NCI-H128 (cell line): ENCODE measurements around the gene RARG.

ENCODE experiments used
- DNase-seq: peaks from one replicate; lab custom pipeline; 2025; ENCODE audit not compliant: unreplicated experiment; lab: John Stamatoyannopoulos, UW

RARG gene

GRCh38 chr12:53231921-53232645 lies at the start of gene RARG:
TSS of gene RARG (minus strand) at chr12:53232209. CDS start at chr12:53227545, 4,664 bp downstream.
- DNase-seq, result no peak

GRCh38 chr12:53279888-53280498 lies 48.0 kb upstream of the RARG start:
- no peak for DNase-seq

GRCh38 chr12:53279283-53279869 lies 47.4 kb upstream of the RARG start:
- DNase-seq, result no peak

- DNase-seq, result no peak
These were observed 46.0 kb upstream of the RARG start for GRCh38 chr12:53277981-53278380.

GRCh38 chr12:53276511-53276910 lies 44.5 kb upstream of the RARG start:
- no peak for DNase-seq

- DNase-seq, result no peak
These were observed 42.4 kb upstream of the RARG start for GRCh38 chr12:53274445-53274844.

- no peak for DNase-seq
These were observed 36.9 kb upstream of the RARG start for GRCh38 chr12:53268630-53269562.

GRCh38 chr12:53267999-53268629 lies 36.1 kb upstream of the RARG start, which contains the start of gene ESPL1:
TSS of gene ESPL1 (plus strand) at chr12:53268299. CDS start at chr12:53268767, 468 bp downstream.
- peak; percentile 44 for DNase-seq

- DNase-seq, result no peak
These were observed 35.4 kb upstream of the RARG start for GRCh38 chr12:53267306-53267998.

- no peak for DNase-seq
These were observed 33.8 kb upstream of the RARG start for GRCh38 chr12:53265783-53266182.

- DNase-seq, result no peak
These were observed 27.9 kb upstream of the RARG start for GRCh38 chr12:53259891-53260290.

GRCh38 chr12:53258541-53259539 lies 26.8 kb upstream of the RARG start:
- no peak for DNase-seq

- DNase-seq, result no peak
These were observed 24.0 kb upstream of the RARG start for GRCh38 chr12:53255996-53256395.

GRCh38 chr12:53254816-53255545 lies 23.0 kb upstream of the RARG start:
- no peak for DNase-seq

- DNase-seq, result no peak
These were observed 21.3 kb upstream of the RARG start for GRCh38 chr12:53253298-53253697.

- no peak for DNase-seq
These were observed 20.4 kb upstream of the RARG start for GRCh38 chr12:53252349-53252916.

- peak; percentile 38 for DNase-seq
These were observed 19.7 kb upstream of the RARG start for GRCh38 chr12:53251477-53252348.
